ENCODE measurements around the gene KLF11.
"Not testable (repeated sequence)": the region's sequence is repeated elsewhere in the genome, so short reads cannot be mapped to it uniquely, and the experiment has no call there.

KLF11 gene

DNA sequence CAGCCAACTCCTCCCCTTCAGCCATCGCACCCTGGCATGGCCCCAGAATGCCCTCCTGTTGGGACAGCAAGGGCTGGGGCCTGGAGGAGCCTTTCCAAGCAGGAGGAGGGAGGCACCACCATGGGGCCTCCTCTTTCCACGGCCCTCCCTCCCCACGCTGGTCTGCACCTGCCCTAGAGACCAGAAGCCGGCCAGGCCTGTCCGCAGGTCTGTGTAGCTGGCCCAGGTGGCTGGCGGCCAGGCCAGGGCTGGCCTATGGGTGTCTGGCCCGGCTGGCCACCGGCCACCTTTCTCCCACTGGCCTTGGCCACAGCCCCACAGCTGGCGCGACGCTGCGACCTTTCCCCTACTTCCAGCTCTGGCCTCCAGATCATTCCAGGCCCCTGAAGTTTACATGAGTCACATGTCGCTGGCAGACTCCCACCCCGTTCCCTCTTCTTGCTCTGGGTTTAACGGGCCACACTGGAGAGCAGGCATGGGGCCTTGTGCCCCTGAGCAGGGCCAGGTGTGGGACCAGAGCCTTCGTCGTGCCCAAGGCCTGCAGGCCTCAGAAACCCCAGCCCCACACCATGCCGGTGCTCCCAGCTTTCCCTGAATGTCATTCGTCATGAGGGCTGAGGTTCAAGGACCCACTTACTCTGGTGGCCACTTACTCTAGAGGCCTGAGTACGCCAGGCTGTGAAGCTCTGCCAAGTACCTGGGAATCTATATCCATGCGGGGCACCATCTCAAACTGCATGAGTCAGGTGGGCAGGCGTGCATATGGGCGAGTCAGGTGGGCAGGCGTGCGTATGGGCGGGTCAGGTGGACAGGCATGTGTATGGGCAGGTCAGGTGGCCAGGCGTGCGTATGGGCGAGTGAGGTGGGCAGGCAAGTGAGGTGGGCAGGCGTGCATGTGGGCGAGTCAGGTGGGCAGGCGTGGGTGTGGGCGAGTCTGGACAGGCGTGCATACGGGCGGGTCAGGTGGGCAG is 33.3 kb upstream of the KLF11 start:
- DNase-seq = no peak

DNA sequence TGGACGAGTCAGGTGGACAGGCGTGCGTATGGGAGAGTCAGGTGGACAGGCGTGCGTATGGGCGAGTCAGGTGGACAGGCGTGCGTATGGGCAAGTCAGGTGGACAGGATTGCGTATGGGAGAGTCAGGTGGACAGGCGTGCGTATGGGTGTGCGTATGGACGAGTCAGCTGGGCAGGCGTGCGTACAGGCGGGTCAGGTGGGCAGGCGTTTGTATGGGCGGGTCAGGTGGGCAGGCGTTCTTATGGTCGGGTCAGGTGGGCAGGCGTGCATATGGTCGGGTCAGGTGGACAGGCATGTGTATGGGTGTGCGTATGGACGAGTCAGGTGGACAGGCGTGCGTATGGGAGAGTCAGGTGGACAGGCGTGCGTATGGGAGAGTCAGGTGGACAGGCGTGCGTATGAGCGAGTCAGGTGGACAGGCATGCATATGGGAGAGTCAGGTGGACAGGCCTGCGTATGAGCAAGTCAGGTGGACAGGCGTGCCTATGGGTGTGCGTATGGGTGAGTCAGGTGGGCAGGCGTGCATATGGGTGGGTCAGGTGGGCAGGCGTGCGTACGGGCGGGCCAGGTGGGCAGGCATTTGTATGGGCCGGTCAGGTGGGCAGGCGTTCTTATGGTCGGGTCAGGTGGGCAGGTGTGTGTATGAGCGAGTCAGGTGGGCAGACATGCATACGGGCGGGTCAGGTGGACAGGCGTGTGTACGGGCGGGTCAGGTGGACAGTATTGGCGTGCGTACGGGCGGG is 32.3 kb upstream of the KLF11 start:
- DNase-seq = not testable (repeated sequence)

GRCh38 chr2:10011606-10012325 is 31.6 kb upstream of the KLF11 start:
- not testable (repeated sequence) for DNase-seq

GRCh38 chr2:10012366-10012962 is 30.9 kb upstream of the KLF11 start:
- not testable (repeated sequence) for DNase-seq

- no peak for DNase-seq
These were observed 30.3 kb upstream of the KLF11 start for GRCh38 chr2:10012963-10013461.

DNA sequence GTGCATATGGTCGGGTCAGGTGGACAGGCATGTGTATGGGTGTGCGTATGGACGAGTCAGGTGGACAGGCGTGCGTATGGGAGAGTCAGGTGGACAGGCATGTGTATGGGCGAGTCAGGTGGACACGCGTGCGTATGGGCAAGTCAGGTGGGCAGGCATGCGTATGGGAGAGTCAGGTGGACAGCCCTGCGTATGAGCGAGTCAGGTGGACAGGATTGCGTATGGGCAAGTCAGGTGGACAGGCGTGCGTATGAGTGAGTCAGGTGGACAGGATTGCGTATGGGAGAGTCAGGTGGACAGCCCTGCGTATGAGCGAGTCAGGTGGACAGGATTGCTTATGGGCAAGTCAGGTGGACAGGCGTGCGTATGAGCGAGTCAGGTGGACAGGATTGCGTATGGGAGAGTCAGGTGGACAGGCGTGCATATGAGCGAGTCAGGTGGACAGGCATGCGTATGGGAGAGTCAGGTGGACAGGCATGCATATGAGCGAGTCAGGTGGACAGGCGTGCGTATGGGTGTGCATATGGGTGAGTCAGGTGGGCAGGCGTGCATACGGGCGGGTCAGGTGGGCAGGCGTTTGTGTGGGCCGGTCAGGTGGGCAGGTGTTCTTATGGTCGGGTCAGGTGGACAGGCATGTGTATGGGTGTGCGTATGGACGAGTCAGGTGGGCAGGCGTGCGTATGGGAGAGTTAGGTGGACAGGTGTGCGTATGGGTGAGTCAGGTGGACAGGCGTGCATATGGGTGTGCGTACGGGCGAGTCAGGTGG is 29.5 kb upstream of the KLF11 start:
- not testable (repeated sequence) for DNase-seq

- DNase-seq = no peak
These were observed 28.7 kb upstream of the KLF11 start for GRCh38 chr2:10014418-10015190.

DNA sequence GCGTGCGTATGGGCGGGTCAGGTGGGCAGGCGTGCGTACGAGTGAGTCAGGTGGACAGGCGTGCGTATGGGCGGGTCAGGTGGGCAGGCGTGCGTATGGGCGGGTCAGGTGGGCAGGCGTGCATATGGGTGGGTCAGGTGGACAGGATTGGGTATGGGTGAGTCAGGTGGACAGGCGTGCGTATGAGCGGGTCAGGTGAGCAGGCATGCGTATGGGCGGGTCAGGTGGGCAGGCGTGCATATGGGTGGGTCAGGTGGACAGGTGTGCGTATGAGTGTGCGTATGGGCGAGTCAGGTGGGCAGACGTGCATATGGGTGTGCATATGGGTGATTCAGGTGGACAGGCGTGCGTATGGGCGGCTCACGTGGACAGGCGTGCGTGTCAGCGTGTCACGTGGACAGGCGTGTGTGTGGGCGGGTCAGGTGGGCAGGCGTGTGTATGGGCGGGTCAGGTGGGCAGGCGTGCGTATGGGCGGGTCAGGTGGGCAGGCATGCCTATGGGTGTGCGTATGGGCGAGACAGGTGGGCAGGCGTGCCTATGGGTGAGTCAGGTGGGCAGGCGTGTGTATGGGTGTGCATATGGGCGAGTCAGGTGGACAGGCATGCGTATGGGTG is 27.9 kb upstream of the KLF11 start:
- not testable (repeated sequence) for DNase-seq

- no peak for DNase-seq
These were observed 27.1 kb upstream of the KLF11 start for GRCh38 chr2:10016001-10016801.

DNA sequence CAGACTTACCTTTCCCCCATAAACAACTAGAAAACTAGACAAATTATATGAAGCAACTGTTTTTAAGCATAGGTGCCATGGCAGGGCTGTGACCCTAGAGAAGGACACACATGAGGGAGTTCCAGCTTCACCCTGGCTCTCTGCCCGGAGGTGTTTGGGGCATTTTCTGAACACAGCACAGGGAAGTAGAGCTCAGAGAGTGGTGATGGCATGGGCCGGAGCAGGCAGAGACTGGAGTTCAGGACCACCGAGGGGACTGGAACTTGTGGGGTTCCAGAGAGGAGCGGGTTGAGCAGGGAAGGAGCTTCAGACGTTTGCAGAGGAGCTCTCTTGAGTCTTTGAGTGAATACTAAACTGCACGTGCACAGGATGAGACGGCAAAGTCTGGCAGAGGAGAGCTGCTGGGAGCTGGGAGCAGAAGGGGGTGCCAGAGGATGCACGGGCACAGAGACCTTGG is 26.5 kb upstream of the KLF11 start:
- DNase-seq = no peak

DNA sequence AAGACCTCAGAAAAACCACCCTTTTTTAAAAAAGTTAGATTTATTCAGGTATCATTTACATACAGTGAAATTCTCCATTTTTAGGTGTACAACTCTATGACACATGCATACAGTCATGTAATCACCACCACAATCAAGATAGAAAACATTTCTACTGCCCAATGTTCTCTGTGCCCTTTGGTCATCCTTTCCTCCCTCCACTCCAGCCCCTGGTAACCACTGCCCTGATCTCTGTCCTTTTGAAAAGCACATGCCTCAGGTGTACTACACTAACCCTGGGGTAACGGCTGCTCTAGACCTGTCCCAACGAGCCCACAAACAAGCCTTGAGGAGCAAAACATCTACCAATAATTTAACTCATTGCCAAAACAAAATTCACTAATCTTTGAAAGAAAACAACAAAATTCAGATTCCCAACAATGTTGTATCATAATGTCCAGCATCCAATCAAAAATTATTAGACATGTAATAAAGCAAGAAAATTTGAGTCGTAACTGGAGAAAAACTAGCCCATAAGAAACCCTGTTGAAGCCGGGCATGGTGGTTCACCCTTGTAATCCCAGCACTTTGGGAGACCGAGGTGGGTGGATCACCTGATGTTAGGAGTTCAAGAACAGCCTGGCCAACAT is 25.9 kb upstream of the KLF11 start:
- no peak for DNase-seq

GRCh38 chr2:10019174-10019573 is 24.2 kb upstream of the KLF11 start:
- DNase-seq = no peak

- no peak for DNase-seq
These were observed 23.5 kb upstream of the KLF11 start for GRCh38 chr2:10019602-10020400.

DNA sequence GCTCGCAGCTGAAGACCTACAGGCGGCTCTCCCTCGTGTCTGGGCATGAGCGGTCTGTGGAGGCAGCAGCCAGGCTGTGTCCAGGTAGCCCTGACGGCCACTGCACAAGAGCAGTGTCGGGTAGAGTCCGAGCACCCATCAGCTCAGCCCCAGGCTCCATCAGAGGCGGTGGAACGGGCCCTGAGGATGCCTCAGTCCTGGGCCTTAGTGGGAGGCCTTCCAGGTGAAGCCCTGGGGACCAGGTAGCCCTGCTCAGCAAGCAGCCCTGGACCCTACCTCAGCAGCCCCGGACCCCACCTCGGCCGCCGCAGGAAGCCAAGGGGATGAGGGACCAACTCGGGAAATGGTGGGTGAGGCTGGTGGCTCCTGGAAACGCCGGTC is 21.3 kb upstream of the KLF11 start:
- no peak for DNase-seq

- no peak for DNase-seq
These were observed 20.9 kb upstream of the KLF11 start for GRCh38 chr2:10022445-10022844.

DNA sequence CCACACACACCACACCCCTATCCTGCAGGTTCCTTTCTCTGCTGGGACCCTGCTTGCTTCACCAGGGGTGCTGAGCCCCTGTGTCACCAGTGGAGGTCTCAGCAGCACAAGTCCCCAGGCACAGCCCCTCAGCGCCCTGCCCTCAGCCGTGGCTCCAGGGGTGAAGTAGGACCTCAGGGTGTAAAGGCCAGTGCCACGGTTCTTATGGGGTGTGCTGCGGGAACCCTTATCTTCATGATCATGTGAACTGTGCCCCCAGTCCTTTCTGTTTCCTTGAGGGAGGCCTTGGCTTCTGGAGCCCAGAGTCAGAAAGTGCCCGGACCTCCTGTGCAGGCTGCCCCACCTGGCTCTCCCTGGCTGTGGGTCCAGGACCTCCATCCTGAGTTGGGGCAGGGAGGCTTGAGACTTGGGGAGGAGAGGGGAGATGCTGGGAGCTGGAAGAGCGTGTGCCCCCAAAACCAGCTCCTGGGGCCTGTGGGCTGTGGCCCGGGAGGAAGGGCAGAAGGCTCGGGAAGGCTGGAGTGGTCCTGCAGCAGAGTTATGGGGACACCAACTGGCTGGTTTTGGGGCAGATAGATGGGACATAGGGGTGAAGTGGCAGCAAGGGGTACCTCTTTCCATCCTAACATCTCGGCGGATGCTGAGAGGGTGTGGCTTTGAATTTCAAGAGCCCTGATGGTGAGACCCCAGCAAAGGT is 20.2 kb upstream of the KLF11 start:
- DNase-seq = no peak

DNA sequence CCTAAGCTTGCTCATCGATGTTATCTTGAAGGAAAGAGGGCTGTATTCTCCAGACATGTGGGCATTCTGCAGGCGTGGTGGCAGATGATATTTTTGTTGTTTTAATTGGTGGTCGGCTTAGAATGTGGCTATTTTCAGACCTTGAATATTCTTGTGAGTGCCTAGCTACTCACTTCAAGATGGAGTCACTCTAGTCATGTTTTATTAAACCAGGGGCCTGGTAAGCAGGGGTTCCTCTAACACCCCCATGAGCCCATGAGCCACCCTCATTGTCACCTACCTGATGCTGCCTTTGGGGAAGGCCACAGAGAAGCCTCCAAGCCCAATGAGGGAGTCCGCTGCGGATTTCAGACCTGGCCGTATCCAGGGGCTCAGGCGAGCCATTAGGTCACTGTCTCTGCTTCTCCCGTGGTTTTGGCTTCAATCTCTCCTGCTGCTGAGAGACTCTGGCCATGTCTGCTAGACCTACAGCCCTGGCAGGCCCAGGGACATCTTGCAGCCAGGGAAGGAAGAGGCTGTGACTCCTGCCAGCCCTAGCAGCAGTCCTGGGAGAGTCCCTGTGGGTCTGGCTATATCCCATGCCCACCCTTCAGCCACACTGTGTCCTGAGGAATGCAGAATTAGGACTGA is 16.3 kb upstream of the KLF11 start:
- no peak for DNase-seq

Data from CD4-positive, alpha-beta T cell treated with Interleukin-4 for 1 hour (primary cell).